ENCODE results near the gene IFI27L2.
A peak's percentile ranks its signal among the peaks of the same experiment; 100 is the strongest.
"Not testable (repeated sequence)": the region's sequence is repeated elsewhere in the genome, so short reads cannot be mapped to it uniquely, and the experiment has no call there.

IFI27L2 gene, protein sequence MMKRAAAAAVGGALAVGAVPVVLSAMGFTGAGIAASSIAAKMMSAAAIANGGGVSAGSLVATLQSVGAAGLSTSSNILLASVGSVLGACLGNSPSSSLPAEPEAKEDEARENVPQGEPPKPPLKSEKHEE

DNA sequence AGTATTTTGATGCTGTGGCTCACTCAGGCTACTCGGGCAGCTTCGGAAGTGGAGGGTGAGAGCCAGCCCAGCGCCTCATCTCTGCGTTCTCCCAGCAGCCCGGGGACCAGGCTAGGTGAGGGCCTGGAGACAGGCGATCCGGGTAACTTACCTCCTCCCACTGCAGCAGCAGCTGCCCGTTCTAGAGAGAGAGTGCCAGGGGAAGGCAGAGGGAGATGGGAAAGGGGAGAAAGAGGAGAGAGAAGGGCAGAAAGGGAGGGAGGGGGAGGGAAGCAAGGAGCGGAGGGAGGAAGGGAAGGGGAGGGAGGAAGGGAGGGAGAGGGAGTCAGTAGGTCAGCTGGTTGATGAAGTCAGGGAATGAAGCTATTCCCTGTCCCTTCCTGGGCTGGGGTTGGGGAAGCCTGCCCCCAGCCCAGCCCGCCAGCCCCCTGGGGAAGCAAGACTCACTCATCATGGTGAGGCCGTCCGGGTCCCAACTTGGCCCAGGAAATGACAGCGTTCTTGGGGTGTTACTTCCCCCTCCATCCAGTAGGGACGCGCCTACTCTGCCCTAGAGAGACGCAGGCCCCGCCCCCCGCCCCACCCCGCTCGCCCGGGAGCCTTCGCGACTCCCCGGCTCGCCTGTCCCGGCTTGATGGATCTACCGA lies at the start of gene IFI27L2:
TSS of gene IFI27L2 (minus strand) at position 494 of the 647 bp plus-strand sequence. CDS start at position 454, 40 bp downstream.
- DNase-seq (ENCODE audit: low read depth, low spot score) = peak; percentile 29

DNA sequence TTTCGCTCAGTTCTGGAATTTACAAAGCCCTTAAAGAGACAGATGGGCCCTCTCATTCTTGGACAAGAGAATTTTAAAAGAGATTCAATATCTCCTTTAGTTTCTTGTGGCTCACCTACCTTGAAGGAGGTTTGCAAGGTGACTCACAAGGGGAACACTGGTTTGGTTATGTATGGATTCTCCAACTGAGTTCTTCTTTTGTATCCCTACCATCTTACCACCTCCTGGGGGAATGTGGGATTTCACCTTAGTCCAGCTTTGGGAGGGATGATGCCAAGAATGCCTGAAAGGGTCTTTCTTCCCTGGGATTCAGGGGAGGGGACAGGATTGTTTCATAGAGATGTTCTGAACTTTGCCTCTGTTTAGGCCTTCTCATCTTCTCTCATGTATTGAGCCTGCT lies 48.4 kb upstream of the IFI27L2 start:
- DNase-seq (ENCODE audit: low read depth, low spot score) = no peak

DNA sequence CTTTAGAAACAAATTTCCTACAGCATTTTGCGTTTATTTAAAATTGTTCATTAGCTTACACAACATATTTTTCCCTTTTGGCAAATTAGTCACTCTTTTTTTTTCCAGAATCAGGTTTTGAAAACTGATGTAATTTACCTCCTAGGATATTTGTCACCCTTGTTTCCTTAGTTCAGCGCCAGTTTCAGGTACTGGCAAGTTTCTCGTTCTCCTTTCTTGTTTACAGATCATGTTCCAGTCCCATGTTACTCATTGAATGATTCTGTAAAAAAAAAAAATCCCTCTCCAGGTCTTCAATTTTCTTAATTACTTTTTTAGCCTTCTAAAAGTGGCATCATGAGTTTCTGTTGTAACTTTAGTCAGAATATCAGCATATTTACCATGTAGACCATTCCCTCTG lies 47.4 kb upstream of the IFI27L2 start:
- DNase-seq (ENCODE audit: low read depth, low spot score) = no peak

DNA sequence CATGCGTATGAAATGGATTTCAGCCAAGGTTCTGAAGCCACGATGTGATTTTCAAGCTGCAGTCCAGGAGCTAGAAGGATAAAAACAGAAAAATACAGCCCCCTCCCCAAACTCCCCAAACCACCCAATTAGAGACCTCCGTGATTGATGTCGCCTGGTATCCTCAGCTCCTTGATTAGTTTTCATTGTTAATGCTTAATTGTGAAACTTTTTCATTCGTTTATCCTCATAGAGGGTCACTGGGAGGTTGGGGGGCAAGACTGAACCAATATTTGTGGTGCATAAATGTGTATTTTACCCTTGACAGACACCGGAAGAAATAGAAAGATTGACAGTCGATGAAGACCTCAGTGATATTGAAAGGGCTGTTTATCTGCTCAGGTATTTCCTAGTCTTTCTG lies 46.3 kb upstream of the IFI27L2 start:
- no peak for DNase-seq (ENCODE audit: low read depth, low spot score)

DNA sequence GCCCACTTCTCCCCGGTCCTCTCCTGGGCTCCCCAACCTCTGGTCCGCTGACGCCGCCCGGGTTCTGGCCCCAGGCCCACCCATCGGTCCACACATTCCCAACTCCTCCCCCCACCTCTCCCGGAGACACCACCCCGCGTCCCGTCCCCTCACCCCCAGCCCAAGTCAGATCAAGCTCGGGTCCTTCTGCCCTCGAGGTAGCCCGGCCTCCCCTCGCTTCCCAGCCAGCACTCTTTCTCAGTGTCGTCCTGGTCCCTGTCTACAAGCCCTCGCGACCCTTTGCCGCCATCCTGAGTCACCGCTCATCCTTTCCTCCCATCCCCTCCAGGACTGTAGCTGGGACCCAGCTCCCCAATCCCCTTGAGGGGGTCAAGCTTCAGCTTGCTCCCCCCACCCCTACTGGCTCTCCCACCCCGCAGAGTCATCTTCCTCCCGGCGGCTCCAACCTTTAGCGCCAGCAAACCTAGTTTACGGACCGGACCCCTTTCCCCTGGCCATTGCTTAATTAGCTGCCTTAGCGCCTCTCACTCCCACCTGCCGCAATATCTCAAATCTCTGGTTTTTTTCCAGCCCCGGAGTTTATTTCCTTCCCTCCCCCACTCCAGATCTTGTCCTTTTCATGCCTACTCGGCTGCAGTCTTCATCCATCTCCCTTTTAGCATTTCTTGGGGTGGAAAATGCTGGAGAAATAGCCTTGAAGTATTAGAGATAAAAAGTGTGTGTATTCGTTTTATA lies 45.8 kb upstream of the IFI27L2 start:
- no peak for DNase-seq (ENCODE audit: low read depth, low spot score)

DNA sequence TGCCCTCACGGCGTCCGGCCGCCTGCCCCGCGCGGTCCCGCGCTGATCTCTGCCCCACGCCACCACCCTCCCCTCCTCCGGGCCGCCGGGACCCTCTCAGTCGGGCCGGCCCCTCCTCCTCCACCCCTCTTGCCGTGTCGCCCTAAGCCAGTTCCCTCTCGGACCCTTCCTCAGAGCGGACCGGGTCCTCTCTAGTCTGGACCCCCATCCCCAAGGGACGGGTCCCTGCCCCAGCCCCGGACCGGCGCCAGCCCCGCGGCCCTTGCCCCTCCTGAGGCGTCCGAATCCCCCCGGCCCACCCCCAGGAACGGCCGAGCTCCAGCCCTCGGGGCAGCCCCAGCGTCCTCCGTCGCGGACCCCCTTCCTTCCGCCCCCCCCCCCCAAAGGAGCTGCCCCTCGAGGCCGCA lies 45.2 kb upstream of the IFI27L2 start:
- DNase-seq (ENCODE audit: low read depth, low spot score) = no peak

DNA sequence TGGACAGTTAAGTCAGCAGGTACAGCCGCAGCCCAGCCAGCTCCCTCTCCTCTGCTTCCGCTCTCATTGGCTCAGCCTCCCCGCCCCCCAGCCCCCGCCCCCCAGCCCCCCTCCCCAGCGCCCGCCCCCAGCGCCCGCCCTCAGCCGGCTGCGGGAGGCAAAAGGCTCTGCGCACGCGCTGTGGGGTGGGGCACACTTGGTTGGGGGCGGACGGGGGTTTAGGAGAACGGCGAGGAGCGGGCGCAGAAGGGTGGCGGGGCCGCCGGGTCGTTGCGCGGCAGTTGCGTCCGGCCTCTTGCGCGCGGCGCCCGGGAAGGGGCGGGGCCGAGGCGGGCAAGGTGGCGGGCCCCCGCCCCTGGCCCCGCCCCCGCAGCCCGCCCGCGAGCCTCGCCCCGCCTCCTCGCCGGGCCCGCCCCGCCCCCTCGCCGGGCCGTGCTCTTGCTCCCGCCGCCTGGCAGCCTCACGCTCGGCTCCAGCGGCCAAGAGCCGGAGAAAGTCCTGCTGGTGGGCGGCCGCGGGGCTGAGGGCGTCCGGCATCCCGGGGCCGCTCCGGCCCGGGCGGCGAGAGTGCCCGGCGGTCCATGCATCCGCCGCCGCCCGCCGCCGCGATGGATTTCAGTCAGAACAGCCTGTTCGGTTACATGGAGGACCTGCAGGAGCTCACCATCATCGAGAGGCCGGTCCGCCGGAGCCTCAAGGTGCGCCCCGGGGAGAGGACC lies 44.6 kb upstream of the IFI27L2 start, which contains the start of gene PPP4R4:
TSS of gene PPP4R4 (plus strand) at position 438 of the 719 bp plus-strand sequence. CDS start at position 582, 144 bp downstream.
- DNase-seq (ENCODE audit: low read depth, low spot score) = no peak

DNA sequence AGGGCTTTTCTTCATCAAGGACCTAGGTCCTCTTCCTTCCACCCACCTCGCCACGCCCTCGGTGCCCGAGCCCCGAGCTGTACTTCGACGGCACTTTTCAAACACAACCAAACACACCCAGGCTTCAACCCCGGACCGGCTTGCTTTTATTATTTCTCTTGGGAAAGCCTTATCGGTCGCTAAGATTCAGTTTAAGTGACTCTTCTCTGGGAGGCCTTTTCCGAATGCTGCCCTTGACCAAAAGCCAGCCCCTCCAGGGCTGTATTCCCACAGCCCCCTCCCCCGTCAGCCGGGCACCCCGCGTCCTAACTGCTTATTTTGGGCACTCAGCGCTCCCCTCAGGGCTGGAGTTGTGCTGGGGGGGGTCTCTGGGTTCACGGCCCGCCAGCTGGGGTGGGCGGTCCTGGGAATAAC lies 44.1 kb upstream of the IFI27L2 start:
- no peak for DNase-seq (ENCODE audit: low read depth, low spot score)

DNA sequence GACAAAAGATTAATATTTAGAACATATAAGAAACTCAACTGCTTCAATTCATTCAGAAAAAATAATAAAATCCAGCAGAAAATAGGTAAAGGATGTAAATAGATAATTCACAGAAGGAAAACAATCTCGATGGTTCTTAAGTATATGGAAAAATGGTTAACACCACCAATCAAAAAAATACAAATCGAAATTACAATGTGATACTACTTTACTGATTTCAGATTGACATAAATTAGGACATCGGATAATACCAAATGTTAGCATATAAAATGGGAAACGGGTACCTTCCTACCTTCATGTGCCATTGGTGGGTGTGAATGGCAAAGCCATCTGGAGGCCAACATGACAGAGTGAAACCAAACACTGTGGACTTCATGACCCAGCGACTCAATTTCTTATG lies 43.1 kb upstream of the IFI27L2 start:
- no peak for DNase-seq (ENCODE audit: low read depth, low spot score)

DNA sequence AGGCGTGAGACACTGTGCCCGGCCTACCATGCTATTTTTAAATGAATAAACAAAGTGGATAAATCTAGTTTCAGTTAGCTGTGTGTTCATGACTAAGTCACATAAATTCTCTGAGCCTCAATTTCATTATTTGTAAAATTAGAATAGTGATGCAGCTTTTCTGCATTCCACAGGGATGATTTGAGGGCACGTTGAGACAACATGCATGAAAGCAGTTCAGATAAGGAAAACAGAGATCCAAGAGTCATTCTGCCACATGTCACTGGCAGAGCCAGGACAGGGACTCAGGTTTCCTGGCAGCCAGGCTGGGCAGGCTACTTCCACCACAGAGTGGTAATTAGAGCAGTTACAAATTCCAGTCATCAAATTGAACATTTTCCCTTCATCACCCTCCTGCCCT lies 41.8 kb upstream of the IFI27L2 start:
- no peak for DNase-seq (ENCODE audit: low read depth, low spot score)

DNA sequence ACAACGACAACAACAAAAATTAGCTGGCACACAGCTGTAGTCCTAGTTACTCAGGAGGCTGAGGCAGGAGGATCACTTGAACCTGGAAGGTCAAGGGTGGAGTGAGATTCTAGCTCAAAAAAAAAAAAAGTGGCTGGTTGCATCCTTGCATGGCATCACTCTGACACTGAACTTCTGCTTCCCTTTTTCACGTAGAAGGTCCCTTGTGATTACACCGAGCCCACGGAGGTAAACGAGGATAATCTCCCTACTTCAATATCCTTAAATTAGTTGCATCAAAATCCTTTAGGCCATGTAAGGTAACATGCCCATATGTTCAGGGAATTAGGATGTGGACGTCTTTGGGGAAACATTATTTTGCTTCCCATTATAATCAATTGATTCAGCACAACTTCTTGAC lies 40.7 kb upstream of the IFI27L2 start:
- no peak for DNase-seq (ENCODE audit: low read depth, low spot score)

DNA sequence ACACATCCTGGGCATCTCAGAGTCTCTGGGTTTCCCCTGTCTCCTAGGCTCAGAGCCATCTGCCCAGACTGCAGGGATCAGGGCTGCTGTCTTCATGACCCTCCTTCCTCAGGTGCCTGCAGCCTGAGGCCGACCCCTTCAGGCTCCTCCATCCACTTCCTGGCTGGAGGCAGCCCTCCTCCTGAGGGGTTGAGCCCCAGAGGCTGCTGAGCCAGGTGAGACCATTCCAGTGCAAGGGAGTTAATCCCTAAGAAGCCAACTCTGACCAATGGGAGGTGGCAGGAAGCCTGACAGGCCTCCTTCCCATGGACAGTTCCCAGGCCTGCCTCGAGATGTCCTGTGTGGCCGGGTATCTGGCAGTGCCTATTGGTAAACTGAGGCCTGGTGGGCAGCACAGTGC lies 36.3 kb upstream of the IFI27L2 start:
- DNase-seq (ENCODE audit: low read depth, low spot score) = no peak

DNA sequence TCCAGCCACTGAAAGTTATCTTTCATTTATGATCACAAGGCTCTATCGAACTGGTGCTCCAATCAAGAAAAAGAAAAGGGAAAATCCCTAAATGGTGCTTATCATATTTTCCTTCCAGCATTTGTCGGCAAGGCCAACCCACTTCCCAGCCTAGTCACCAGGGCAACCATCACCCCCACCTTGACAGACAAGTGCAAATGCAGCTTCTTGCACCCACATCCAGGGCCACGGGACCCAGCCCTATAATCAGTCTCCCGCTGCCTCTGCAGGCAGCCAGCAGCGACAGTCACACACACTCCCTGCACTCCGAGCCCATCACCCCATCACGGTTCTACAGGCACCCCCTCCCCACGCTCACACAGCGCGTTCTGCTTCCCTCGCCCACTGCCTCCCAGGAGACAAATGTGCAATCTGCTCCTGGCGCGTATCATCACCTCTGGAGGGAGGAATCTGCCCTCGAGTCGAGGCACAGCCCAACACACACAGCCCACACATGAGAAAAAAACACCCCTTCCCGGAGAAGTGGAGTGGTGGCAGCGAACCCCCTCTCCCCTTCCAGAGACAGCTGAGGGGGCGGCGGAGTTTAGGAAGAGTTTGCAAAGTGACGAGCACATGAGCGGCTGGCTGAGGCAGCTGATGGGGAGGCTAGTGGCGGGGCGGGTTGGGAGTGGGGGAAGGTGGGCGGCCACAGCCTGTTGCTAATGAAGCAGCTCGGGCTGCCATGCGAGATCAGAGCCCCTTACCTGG lies 35.5 kb upstream of the IFI27L2 start:
- no peak for DNase-seq (ENCODE audit: low read depth, low spot score)

DNA sequence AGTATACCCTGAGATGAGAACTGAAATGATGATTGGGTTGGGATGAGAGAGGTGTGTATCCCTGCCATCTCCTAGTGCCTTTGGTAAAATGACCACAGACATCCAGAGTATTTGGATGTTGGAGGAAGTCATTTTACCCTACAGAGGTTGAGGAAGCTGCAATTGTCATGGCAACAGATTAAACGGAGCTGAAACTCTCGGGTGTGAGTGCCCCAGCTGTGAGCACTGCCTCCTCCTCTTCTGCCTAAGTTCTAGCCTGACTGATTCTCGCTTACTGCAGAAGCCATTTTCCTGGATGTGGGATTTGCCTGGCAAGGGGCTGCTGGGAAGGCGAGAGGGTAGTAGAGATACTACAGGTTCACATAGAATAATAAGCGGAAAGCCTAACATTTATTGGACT lies 34.4 kb upstream of the IFI27L2 start:
- DNase-seq (ENCODE audit: low read depth, low spot score) = no peak

DNA sequence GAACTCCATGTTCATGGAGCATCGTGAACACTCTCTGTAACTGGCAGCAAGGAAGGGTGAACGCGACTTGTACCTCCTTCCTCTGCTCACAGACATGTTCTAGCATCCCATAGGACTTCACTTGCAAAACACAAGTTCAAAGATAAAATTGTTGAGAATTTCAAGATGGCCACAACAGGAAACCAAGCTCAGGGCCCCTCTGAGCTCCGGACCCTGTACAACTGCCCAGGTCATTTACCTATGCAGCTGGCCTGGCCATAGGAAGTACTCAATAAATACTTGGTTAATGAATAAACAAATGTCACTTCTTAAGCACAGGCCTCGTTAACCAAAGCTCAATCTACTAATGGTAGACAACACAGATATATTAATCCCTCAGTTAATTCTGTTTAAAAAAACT lies 33.1 kb upstream of the IFI27L2 start:
- no peak for DNase-seq (ENCODE audit: low read depth, low spot score)

DNA sequence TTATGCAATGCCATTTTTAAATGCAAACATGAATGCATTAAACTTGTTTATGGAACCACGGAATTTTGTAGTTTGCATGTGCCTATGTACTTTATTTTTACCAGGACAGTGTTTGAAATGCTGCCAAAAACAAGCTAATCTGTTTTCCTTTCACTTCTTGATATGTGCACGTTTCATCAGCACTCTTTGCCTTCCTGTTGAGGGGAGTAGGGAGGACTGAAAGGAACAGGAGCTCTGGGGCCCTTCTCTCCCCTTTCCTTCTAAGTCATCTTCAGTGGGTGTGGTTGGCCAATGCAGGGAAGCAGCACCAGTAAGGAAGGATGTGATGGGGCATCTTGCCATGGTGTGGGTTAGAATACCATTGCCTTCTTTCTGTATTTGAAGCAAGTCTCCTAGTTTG lies 32.6 kb upstream of the IFI27L2 start:
- no peak for DNase-seq (ENCODE audit: low read depth, low spot score)

DNA sequence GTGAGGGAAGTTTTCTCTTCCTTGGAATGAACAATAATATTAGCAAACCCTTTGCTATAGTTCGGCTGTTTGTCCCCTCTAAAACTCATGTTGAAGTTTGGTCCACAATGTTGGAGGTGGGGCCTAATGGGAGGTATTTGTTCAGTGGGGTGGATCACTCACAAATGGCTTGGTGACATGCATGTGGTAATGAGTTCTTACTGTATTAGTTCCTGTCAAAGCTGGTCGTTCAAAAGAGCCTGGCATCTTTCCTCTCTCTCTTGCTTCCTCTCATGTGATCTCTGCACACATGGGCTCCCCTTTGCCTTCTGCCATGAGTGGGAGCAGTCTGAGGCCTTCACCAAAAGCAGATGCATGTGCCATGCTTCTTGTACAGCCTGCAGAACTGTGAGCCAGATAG lies 31.7 kb upstream of the IFI27L2 start:
- DNase-seq (ENCODE audit: low read depth, low spot score) = no peak

DNA sequence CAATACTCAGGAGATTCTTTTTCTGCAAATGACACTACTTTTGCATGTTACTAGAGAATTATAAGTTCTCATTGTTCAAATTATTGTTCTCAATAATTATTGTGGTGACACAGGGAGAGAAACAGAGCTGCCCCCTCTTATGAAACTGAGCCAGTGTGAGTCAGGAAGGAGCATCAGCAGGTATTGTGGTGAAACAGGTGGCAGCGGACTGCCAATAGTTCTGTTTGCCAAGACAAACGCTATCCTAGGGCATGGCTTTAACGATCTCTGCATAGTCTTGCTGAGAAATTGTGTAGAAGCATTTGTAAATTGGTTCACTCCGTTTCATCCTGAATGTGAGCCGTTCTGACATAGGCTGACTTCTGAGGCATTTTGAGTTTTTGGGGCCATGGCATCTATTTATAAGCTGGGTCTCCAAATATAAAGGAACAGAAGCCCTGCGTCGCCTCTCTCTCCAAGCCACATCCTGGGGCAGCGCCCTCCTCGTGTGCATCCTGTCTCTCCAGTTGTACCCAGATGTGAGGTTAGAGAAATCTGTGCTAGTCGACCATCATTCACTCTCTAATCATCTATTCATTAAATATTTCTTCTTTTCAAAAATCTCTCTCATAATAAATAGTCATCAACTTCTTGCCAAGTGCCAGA lies 29.0 kb upstream of the IFI27L2 start:
- no peak for DNase-seq (ENCODE audit: low read depth, low spot score)

DNA sequence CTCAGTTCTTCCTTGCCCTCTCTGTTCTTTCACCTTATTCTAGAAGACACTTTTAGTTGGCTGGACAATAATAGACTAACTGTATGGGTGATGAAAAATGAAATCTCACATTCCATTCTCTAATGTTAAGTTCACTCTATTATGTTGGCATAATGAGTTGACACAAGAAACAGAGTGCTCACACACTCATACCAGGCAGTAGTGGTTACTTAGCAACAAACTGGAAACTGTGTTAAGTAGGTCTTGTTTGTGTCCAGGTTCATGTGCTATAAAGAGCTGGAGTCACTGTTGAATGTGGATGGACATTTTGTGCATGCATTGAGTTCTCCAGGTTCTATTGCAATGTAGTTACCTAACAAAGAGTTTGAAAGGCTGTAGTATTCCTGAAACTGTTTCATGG lies 27.8 kb upstream of the IFI27L2 start:
- no peak for DNase-seq (ENCODE audit: low read depth, low spot score)

DNA sequence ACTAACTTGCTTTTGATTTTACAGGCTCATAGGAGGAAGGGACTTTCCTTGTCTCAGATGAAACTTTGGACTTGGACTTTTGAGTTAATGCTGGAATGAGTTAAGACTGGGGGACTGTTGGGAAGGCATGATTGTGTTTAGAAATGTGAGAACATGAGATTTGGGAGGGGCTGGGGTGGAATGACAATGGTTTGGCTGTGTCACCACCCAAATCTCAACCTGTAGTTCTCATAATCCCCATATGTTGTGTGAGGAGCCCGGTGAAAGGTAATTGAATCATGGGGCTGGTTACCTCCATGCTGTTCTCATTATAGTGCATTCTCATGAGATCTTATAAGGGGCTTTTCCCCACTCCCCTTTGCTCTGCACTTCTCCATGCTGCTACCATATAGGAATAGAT lies 26.7 kb upstream of the IFI27L2 start:
- DNase-seq (ENCODE audit: low read depth, low spot score) = not testable (repeated sequence)

DNA sequence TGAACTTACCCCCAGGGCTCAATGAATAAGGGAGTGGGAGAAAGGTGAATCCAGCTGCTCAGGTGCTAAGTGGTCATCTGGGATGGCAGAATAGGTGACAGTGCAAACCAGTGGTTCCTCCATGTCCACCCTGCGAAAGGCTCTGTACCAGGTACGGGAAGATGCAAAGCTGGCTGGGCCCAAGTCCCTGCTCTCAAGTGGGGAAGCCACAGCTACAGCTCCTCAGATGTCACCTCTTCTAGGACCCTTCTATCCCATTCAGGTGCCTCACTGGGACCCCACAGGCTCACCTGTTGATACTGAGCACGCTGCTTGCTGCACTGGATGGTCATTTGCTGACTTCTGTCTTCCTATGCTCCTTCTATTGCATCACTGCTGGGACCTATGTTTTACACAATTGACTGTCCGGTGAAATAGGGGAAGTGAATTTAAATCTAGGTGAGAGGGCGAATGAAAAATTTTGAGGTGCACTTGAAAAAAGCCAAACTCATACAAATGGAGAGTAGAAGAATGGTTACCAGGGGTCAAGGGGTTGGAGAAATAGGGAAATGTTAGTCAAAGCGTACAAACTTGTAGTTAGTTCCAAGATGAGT lies 24.4 kb upstream of the IFI27L2 start:
- no peak for DNase-seq (ENCODE audit: low read depth, low spot score)
